HCT116 (cell line): ENCODE results near the gene TMA7B. TPM values are rescaled to one million over a fixed set of nuclear protein-coding genes. Genes with fewer than 3 reads are reported as not detected.

Source experiments
- ATAC-seq: fragments of 200-7000 bp; cut with Tn5 transposase; 2 replicates; pipeline ENCODE4 v1.9.1; 2020; ENCODE audit warnings: mild to moderate bottlenecking, moderate library complexity
- BruUV-seq: library from RNA; stranded (reverse); fragments of 400-500 nt; replicated peaks from 2 replicates; lab custom pipeline; 2021; lab: Mats Ljungman, UMichigan
- CTCF ChIA-PET: fragments of 300-600 bp; sonication (Branson Sonifier 250); formaldehyde crosslinking; loops from one replicate; lab custom pipeline; 2021; ENCODE audit warnings: antibody characterized with exemption; lab: Charles Lee
- POLR2A ChIA-PET: fragments of 300-600, 350-600 bp; sonication (Branson Sonifier 250); formaldehyde crosslinking; loops from one replicate; lab custom pipeline; 2021; ENCODE audit warnings: antibody characterized with exemption; lab: Charles Lee
- RAD21 ChIA-PET, 2 experiments: fragments of 300-600 bp; sonication (Branson Sonifier 250); formaldehyde crosslinking; loops; one replicate each; lab custom pipeline; 2023; ENCODE audit warnings: low total read pairs in 2 of 2; ENCODE audit not compliant: uncharacterized antibody in 2 of 2, unreplicated experiment in 2 of 2, low non-redundant PET in 1 of 2; lab: Charles Lee
- DNase-seq: peaks from one replicate; pipeline ENCODE4 v3.0.0-alpha.2; 2010; ENCODE audit warnings: low read depth, low spot score
- H2AFZ ChIP-seq: fragments of 200-600 bp; shearing (Covaris generic), sonication (generic); 2 replicates; pipeline ENCODE4 v1.6.1; 2017; ENCODE audit warnings: low read depth, mixed run types, mixed read lengths, antibody characterized with exemption, low read length; ENCODE audit not compliant: poor library complexity, severe bottlenecking
- H3K27ac ChIP-seq: 2 replicates; pipeline ENCODE4 v1.5.1; 2012; ENCODE audit warnings: low read depth, low read length
- H3K27me3 ChIP-seq: fragments of 200-600 bp; sonication (generic); 2 replicates; pipeline ENCODE4 v1.6.1; 2016; ENCODE audit warnings: mixed run types, low read length, mixed read lengths; ENCODE audit not compliant: insufficient read depth
- H3K36me3 ChIP-seq, 2 experiments: fragments of 200-500 bp in 1 of 2; fragments of 200-600 bp in 1 of 2; sonication (Bioruptor generic) in 1 of 2; sonication (generic) in 1 of 2; 2 replicates each; pipeline versions ENCODE4 v1.5.1 to v1.6.1; 2014 to 2016; ENCODE audit warnings: low read length in 2 of 2, inconsistent platforms in 1 of 2, mixed read lengths in 1 of 2, mixed run types in 1 of 2; ENCODE audit not compliant: insufficient read depth in 2 of 2, control insufficient read depth in 1 of 2
- H3K4me1 ChIP-seq, 2 experiments: fragments of 200-600 bp in 1 of 2; sonication (generic) in 1 of 2; 2 replicates each; pipeline versions ENCODE4 v1.5.1 to v1.6.1; 2012 to 2017; ENCODE audit warnings: low read length in 2 of 2, inconsistent platforms in 1 of 2, mild to moderate bottlenecking in 1 of 2, mixed read lengths in 1 of 2, mixed run types in 1 of 2, moderate library complexity in 1 of 2; ENCODE audit not compliant: insufficient read depth in 2 of 2, control insufficient read depth in 1 of 2
- H3K4me2 ChIP-seq: fragments of 200-600 bp; sonication (generic); 2 replicates; pipeline ENCODE4 v1.6.1; 2017; ENCODE audit warnings: mixed run types, low read length, mixed read lengths
- H3K4me3 ChIP-seq, 2 experiments: fragments of 200-600 bp in 1 of 2; sonication (generic) in 1 of 2; replicated peaks in 1 of 2; 2 replicates each; pipeline ENCODE4 v1.5.1; 2011 to 2016; ENCODE audit warnings: low read length in 2 of 2, control low read depth in 1 of 2, low read depth in 1 of 2, mild to moderate bottlenecking in 1 of 2, mixed read lengths in 1 of 2, mixed run types in 1 of 2
- H3K79me2 ChIP-seq: fragments of 200-600 bp; sonication (generic); 2 replicates; pipeline ENCODE4 v1.6.1; 2017; ENCODE audit warnings: mild to moderate bottlenecking, mixed run types, low read length, moderate library complexity, mixed read lengths; ENCODE audit not compliant: insufficient read depth
- H3K9ac ChIP-seq: fragments of 200-600 bp; sonication (generic); 2 replicates; pipeline ENCODE4 v1.6.1; 2016; ENCODE audit warnings: low read length, mixed read lengths
- H3K9me2 ChIP-seq: fragments of 200-600 bp; sonication (generic), shearing (Covaris generic); 2 replicates; pipeline ENCODE4 v1.6.1; 2017; ENCODE audit warnings: mixed run types, mild to moderate bottlenecking, moderate library complexity; ENCODE audit not compliant: insufficient read depth
- H3K9me3 ChIP-seq, 2 experiments: fragments of 200-500 bp in 1 of 2; fragments of 200-600 bp in 1 of 2; sonication (Bioruptor generic) in 1 of 2; sonication (generic) in 1 of 2; 2 replicates each; pipeline ENCODE4 v1.6.1; 2014 to 2017; ENCODE audit warnings: low read length in 2 of 2, mixed read lengths in 2 of 2, inconsistent platforms in 1 of 2, low read depth in 1 of 2, mild to moderate bottlenecking in 1 of 2, mixed run types in 1 of 2, moderate library complexity in 1 of 2; ENCODE audit not compliant: control insufficient read depth in 1 of 2, insufficient read depth in 1 of 2
- H4K20me1 ChIP-seq: fragments of 200-600 bp; sonication (generic), shearing (Covaris generic); 2 replicates; pipeline ENCODE4 v1.6.1; 2017; ENCODE audit warnings: mixed run types, mild to moderate bottlenecking, moderate library complexity; ENCODE audit not compliant: insufficient read depth
- CBX3 ChIP-seq: IDR thresholded peaks from 2 replicates; pipeline ENCODE4 v1.6.1; 2012; ENCODE audit warnings: low read depth
- ELF1 ChIP-seq: IDR thresholded peaks from 2 replicates; pipeline ENCODE4 v1.6.1; 2012; ENCODE audit warnings: low read depth, borderline replicate concordance
- FOSL1 ChIP-seq: IDR thresholded peaks from 2 replicates; pipeline ENCODE4 v1.6.1; 2012; ENCODE audit warnings: low read depth
- JUND ChIP-seq: IDR thresholded peaks from 2 replicates; pipeline ENCODE4 v1.6.1; 2012
- POLR2AphosphoS5 ChIP-seq: IDR thresholded peaks from 2 replicates; pipeline ENCODE4 v1.6.1; 2011; ENCODE audit warnings: mild to moderate bottlenecking, low read depth, low read length, moderate library complexity
- RAD21 ChIP-seq: IDR thresholded peaks from 2 replicates; pipeline ENCODE4 v1.6.1; 2012; ENCODE audit warnings: low read depth, mild to moderate bottlenecking
- SIN3A ChIP-seq: IDR thresholded peaks from 2 replicates; pipeline ENCODE4 v1.6.1; 2012; ENCODE audit warnings: low read depth
- SP1 ChIP-seq: IDR thresholded peaks from 2 replicates; pipeline ENCODE4 v1.6.1; 2012; ENCODE audit warnings: low read depth
- TCF7L2 ChIP-seq: IDR thresholded peaks from 2 replicates; pipeline ENCODE4 v1.7.0; 2011; ENCODE audit warnings: borderline replicate concordance, inconsistent platforms; ENCODE audit not compliant: insufficient read depth, insufficient read length; ENCODE audit errors: extremely low read depth
- ZFX ChIP-seq: fragments of 450-650 bp; IDR thresholded peaks from 2 replicates; pipeline ENCODE4 v1.6.1; 2017
- ZNF274 ChIP-seq: fragments of 200-500 bp; sonication (Bioruptor generic); IDR thresholded peaks from 2 replicates; pipeline ENCODE4 v1.6.1; 2014; ENCODE audit warnings: mild to moderate bottlenecking, low read depth, low read length, inconsistent platforms
- intact Hi-C: fragments of 100-400 bp; cut with micrococcal nuclease; formaldehyde crosslinking; loops from 2 replicates; pipeline ENCODE4 v1.10.0; 2022
- total RNA-seq: library from RNA; stranded (reverse); gene quantifications from one replicate; pipeline ENCODE4 v1.2.1, GENCODE V29; 2021; ENCODE audit not compliant: unreplicated experiment
- TF ChIP-seq, protein P1 (sequence below): IDR thresholded peaks from 2 replicates; pipeline ENCODE4 v1.6.1; 2011; ENCODE audit warnings: mild to moderate bottlenecking, low read length, moderate library complexity; ENCODE audit not compliant: insufficient replicate concordance; ENCODE audit errors: extremely low read depth
- TF ChIP-seq, protein P2 (sequence below): IDR thresholded peaks from 2 replicates; pipeline ENCODE4 v1.6.1; 2012; ENCODE audit warnings: low read depth
- TF ChIP-seq, protein P3 (sequence below), 3 experiments: fragments of 200-600 bp in 1 of 3; sonication (generic) in 1 of 3; IDR thresholded peaks in 2 of 3; conservative IDR thresholded peaks in 1 of 3; 2 replicates each; pipeline ENCODE4 v1.5.1; 2012 to 2017; ENCODE audit warnings: low read depth in 2 of 3, low read length in 2 of 3, antibody characterized with exemption in 1 of 3, borderline replicate concordance in 1 of 3, control low read depth in 1 of 3, mild to moderate bottlenecking in 1 of 3, mixed read lengths in 1 of 3, mixed run types in 1 of 3, moderate library complexity in 1 of 3; ENCODE audit not compliant: insufficient read depth in 1 of 3

The TMA7B gene
- total RNA-seq, 1 experiment from 2014 or later = not detected

DNA sequence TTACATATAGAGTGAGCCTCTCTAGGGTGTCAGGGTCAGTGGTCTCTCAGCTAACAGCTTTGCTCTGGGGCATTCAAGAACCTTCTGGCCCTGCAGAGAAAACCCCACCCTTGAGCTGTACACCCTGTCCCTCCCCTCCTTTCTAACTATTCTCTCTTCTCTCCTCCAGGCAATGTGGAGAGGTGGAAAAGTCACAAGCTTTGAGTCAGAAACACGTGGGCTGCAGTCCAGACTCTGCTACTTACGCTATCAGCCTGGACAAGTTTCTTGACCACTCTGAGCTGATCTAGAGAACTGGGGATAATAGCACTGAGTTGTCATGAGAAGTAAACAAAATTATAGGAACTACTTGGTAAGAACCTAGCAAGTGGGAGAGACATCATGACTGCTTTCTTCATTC lies 23.8 kb downstream of the TMA7B start:
- no TSS peak for BruUV-seq
- H3K79me2 ChIP-seq = no peaks in the 10 kb centered on the region
- H2AFZ ChIP-seq = no peak overlapping the region
- CTCF ChIA-PET = no interaction called here
- TF ChIP-seq CBX3 = no peak
- no peak for TF ChIP-seq RAD21
- POLR2A ChIA-PET = no interaction called here
- ATAC-seq (no peak), DNase-seq (no peak)
- intact Hi-C loops = no loop called here
- no peaks in the 10 kb centered on the region for H3K9me3 ChIP-seq
- H3K27me3 ChIP-seq = peaks cover 3% of the 10 kb centered on the region; the same call in 1 of the 2 replicates
- H3K9me2 ChIP-seq = no peaks in the 10 kb centered on the region
- no peaks in the 10 kb centered on the region for H4K20me1 ChIP-seq
- no peak overlapping the region for H3K4me2 ChIP-seq
- RAD21 ChIA-PET = no interaction called here
- H3K4me1 ChIP-seq = no peaks in the 10 kb centered on the region
- no peaks in the 10 kb centered on the region for H3K36me3 ChIP-seq
- no peak overlapping the region for H3K27ac ChIP-seq
- H3K4me3 ChIP-seq = no peak overlapping the region
- H3K9ac ChIP-seq = no peak overlapping the region

DNA sequence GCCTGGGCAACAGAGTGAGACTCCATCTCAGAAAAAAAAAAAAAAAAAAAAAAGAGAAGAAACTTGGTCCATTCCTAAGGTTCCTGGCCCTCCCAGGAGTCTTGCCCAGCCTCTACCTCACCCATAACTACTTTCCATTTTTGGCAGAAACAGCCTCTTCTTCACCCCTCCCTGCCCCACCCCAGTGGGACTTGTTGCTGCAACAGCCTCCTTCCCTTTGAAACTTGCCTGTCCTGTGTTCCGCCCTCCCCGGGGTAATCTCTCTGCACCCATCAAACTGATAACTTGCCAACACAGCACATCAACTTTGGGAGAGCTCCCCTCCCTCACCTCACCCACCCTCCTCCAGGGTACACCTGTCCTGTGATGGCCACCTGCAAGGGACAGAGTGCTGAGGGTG lies 24.5 kb downstream of the TMA7B start:
- no peaks in the 10 kb centered on the region for H3K4me1 ChIP-seq
- H4K20me1 ChIP-seq = no peaks in the 10 kb centered on the region
- ATAC-seq (no peak), DNase-seq (no peak)
- H3K9me2 ChIP-seq = no peaks in the 10 kb centered on the region
- peaks cover 3% of the 10 kb centered on the region; the same call in 1 of the 2 replicates for H3K27me3 ChIP-seq
- no peak overlapping the region for H3K9ac ChIP-seq
- no peak overlapping the region for H3K4me3 ChIP-seq
- no peaks in the 10 kb centered on the region for H3K36me3 ChIP-seq
- H3K9me3 ChIP-seq = no peaks in the 10 kb centered on the region
- CTCF ChIA-PET = no interaction called here
- POLR2A ChIA-PET = no interaction called here
- RAD21 ChIA-PET = no interaction called here
- BruUV-seq = no TSS peak
- H3K4me2 ChIP-seq = no peak overlapping the region
- no peak overlapping the region for H3K27ac ChIP-seq
- no peaks in the 10 kb centered on the region for H3K79me2 ChIP-seq
- intact Hi-C loops = no loop called here
- H2AFZ ChIP-seq = no peak overlapping the region
- no peak for TF ChIP-seq JUND
- TF ChIP-seq, protein P1, sequence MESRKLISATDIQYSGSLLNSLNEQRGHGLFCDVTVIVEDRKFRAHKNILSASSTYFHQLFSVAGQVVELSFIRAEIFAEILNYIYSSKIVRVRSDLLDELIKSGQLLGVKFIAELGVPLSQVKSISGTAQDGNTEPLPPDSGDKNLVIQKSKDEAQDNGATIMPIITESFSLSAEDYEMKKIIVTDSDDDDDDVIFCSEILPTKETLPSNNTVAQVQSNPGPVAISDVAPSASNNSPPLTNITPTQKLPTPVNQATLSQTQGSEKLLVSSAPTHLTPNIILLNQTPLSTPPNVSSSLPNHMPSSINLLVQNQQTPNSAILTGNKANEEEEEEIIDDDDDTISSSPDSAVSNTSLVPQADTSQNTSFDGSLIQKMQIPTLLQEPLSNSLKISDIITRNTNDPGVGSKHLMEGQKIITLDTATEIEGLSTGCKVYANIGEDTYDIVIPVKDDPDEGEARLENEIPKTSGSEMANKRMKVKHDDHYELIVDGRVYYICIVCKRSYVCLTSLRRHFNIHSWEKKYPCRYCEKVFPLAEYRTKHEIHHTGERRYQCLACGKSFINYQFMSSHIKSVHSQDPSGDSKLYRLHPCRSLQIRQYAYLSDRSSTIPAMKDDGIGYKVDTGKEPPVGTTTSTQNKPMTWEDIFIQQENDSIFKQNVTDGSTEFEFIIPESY = no peak
- TF ChIP-seq TCF7L2 = no peak
- no peak for TF ChIP-seq SP1
- TF ChIP-seq FOSL1 = no peak
- TF ChIP-seq, protein P2, sequence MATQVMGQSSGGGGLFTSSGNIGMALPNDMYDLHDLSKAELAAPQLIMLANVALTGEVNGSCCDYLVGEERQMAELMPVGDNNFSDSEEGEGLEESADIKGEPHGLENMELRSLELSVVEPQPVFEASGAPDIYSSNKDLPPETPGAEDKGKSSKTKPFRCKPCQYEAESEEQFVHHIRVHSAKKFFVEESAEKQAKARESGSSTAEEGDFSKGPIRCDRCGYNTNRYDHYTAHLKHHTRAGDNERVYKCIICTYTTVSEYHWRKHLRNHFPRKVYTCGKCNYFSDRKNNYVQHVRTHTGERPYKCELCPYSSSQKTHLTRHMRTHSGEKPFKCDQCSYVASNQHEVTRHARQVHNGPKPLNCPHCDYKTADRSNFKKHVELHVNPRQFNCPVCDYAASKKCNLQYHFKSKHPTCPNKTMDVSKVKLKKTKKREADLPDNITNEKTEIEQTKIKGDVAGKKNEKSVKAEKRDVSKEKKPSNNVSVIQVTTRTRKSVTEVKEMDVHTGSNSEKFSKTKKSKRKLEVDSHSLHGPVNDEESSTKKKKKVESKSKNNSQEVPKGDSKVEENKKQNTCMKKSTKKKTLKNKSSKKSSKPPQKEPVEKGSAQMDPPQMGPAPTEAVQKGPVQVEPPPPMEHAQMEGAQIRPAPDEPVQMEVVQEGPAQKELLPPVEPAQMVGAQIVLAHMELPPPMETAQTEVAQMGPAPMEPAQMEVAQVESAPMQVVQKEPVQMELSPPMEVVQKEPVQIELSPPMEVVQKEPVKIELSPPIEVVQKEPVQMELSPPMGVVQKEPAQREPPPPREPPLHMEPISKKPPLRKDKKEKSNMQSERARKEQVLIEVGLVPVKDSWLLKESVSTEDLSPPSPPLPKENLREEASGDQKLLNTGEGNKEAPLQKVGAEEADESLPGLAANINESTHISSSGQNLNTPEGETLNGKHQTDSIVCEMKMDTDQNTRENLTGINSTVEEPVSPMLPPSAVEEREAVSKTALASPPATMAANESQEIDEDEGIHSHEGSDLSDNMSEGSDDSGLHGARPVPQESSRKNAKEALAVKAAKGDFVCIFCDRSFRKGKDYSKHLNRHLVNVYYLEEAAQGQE = no peak
- no peak for TF ChIP-seq ZFX
- no peak for TF ChIP-seq ZNF274
- TF ChIP-seq POLR2AphosphoS5 = no peak
- TF ChIP-seq ELF1 = no peak
- no peak for TF ChIP-seq CBX3
- TF ChIP-seq, protein P3, sequence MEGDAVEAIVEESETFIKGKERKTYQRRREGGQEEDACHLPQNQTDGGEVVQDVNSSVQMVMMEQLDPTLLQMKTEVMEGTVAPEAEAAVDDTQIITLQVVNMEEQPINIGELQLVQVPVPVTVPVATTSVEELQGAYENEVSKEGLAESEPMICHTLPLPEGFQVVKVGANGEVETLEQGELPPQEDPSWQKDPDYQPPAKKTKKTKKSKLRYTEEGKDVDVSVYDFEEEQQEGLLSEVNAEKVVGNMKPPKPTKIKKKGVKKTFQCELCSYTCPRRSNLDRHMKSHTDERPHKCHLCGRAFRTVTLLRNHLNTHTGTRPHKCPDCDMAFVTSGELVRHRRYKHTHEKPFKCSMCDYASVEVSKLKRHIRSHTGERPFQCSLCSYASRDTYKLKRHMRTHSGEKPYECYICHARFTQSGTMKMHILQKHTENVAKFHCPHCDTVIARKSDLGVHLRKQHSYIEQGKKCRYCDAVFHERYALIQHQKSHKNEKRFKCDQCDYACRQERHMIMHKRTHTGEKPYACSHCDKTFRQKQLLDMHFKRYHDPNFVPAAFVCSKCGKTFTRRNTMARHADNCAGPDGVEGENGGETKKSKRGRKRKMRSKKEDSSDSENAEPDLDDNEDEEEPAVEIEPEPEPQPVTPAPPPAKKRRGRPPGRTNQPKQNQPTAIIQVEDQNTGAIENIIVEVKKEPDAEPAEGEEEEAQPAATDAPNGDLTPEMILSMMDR (IDR thresholded peaks at IDR 0.05 in 2 of 3, conservative IDR thresholded peaks at IDR 0.05 in 1 of 3; ENCODE audit: borderline replicate concordance in 1 of 3, insufficient read depth in 1 of 3, low read depth in 2 of 3, low read length in 2 of 3) = no peak
- TF ChIP-seq SIN3A = no peak
